NCI-H748 treated with DMSO at 0.1 percent for 48 hours (cell line): ENCODE data around the gene PIK3CB.
"Not testable (repeated sequence)": the region's sequence is repeated elsewhere in the genome, so short reads cannot be mapped to it uniquely, and the experiment has no call there.

ENCODE experiments used
- DNase-seq: peaks from one replicate; lab custom pipeline; 2025; lab: John Stamatoyannopoulos, UW

Gene PIK3CB

GRCh38 chr3:138680974-138681373 is 153.8 kb downstream of the PIK3CB start:
- DNase-seq: not testable (repeated sequence)

- no peak for DNase-seq
These were observed 155.8 kb downstream of the PIK3CB start for GRCh38 chr3:138678874-138679392.

GRCh38 chr3:138678086-138678485 is 156.6 kb downstream of the PIK3CB start:
- DNase-seq: no peak

GRCh38 chr3:138675393-138675792 is 159.3 kb downstream of the PIK3CB start:
- DNase-seq: no peak

- DNase-seq: no peak
These were observed 160.8 kb downstream of the PIK3CB start for GRCh38 chr3:138673641-138674530.

- DNase-seq: no peak
These were observed 164.3 kb downstream of the PIK3CB start for GRCh38 chr3:138670407-138670806.

- DNase-seq: no peak
These were observed 166.6 kb downstream of the PIK3CB start for GRCh38 chr3:138668107-138668506.

- no peak for DNase-seq
These were observed 177.2 kb downstream of the PIK3CB start for GRCh38 chr3:138657508-138657907.

- DNase-seq: no peak
These were observed 181.2 kb downstream of the PIK3CB start for GRCh38 chr3:138653567-138653966.

GRCh38 chr3:138649134-138649533 is 185.6 kb downstream of the PIK3CB start:
- no peak for DNase-seq

- DNase-seq: no peak
These were observed 188.2 kb downstream of the PIK3CB start for GRCh38 chr3:138646513-138646912.

- no peak for DNase-seq
These were observed 188.7 kb downstream of the PIK3CB start for GRCh38 chr3:138646008-138646407.

GRCh38 chr3:138642927-138643253 is 191.8 kb downstream of the PIK3CB start:
- DNase-seq: no peak

- no peak for DNase-seq
These were observed 192.4 kb downstream of the PIK3CB start for GRCh38 chr3:138642226-138642926.

- no peak for DNase-seq
These were observed 194.2 kb downstream of the PIK3CB start for GRCh38 chr3:138640537-138640936.

- DNase-seq: no peak
These were observed 196.1 kb downstream of the PIK3CB start for GRCh38 chr3:138638641-138639040.

GRCh38 chr3:138629526-138629925 is 205.2 kb downstream of the PIK3CB start:
- DNase-seq: no peak

- DNase-seq: no peak
These were observed 208.9 kb downstream of the PIK3CB start for GRCh38 chr3:138625707-138626365.

- DNase-seq: no peak
These were observed 210.2 kb downstream of the PIK3CB start for GRCh38 chr3:138624518-138624917.

GRCh38 chr3:138620431-138620830 is 214.3 kb downstream of the PIK3CB start:
- DNase-seq: no peak

GRCh38 chr3:138615462-138615861 is 219.3 kb downstream of the PIK3CB start:
- no peak for DNase-seq

GRCh38 chr3:138609898-138610266 is 224.8 kb downstream of the PIK3CB start:
- no peak for DNase-seq
